HL-60 (cell line): Measurements from ENCODE around the gene MYPN.

Experiments used
- DNase-seq, 2 experiments: peaks; one replicate each; pipeline ENCODE4 v3.0.0-alpha.2; 2010 to 2020; ENCODE audit warnings: low read depth in 1 of 2, low spot score in 1 of 2
- H3K27ac ChIP-seq: fragments of 250-450 bp; sonication (Bioruptor Pico); replicated peaks from 2 replicates; pipeline ENCODE4 v1.5.1; 2020; ENCODE audit warnings: mild to moderate bottlenecking, moderate library complexity
- H3K27me3 ChIP-seq: fragments of 250-450 bp; sonication (Bioruptor Pico); 2 replicates; pipeline ENCODE4 v1.5.1; 2021; ENCODE audit warnings: mild to moderate bottlenecking, moderate library complexity; ENCODE audit not compliant: insufficient read depth, poor library complexity, severe bottlenecking
- H3K4me3 ChIP-seq: replicated peaks from 2 replicates; pipeline ENCODE4 v1.5.1; 2011; ENCODE audit warnings: mild to moderate bottlenecking, control low read depth, low read length; ENCODE audit not compliant: insufficient read depth
- GABPA ChIP-seq: IDR thresholded peaks from 2 replicates; pipeline ENCODE4 v1.6.1; 2012; ENCODE audit warnings: low read depth
- POLR2AphosphoS5 ChIP-seq: IDR thresholded peaks from 2 replicates; pipeline ENCODE4 v1.6.1; 2012; ENCODE audit warnings: low read depth
- SPI1 ChIP-seq: IDR thresholded peaks from 2 replicates; pipeline ENCODE4 v1.6.1; 2012; ENCODE audit warnings: low read depth, mild to moderate bottlenecking, borderline replicate concordance
- TF ChIP-seq, protein P1 (sequence below): IDR thresholded peaks from 2 replicates; pipeline ENCODE4 v1.6.1; 2012; ENCODE audit warnings: low read depth; ENCODE audit not compliant: insufficient replicate concordance
- TF ChIP-seq, protein P2 (sequence below): IDR thresholded peaks from one replicate; pipeline ENCODE4 v1.5.1; 2011; ENCODE audit warnings: low read length, control low read depth, inconsistent platforms; ENCODE audit not compliant: insufficient read depth

The MYPN gene

DNA sequence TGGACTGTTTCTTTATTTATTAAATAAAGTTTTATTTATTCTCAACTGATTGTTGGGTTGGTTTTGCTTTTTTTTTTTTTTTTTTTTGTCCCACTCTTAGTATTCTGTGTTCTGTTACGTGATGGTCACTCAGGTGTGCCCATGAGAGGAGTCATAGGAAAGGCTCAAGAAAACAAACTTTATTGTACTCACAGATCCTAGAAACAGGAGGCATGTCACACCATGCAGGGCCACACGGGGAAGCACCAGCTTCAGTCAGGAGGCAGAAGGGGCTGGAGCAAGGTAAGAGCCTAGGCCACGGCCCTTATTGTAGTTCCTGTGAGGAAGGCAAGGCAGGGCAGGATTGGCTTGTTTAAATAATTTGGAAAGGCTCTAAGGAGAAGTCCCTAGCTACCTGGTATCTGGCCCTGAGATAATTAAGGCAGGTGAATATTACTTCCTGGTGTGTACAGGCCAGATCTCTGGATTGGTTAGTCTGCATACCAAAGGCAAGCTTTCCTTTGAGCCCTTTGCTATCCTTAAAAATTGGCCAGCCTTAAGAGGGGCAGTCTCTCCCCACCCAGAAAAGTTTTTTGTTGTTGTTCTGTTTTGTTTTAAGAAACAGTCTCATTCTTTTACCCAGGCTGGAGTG lies 114.4 kb downstream of the MYPN start:
- Histone ChIP-seq H3K27me3 (no peaks in the 10 kb centered on the region), H3K27ac (no peak overlapping the region), H3K4me3 (no peak overlapping the region)
- TF ChIP-seq SPI1: no peak
- TF ChIP-seq, protein P1, sequence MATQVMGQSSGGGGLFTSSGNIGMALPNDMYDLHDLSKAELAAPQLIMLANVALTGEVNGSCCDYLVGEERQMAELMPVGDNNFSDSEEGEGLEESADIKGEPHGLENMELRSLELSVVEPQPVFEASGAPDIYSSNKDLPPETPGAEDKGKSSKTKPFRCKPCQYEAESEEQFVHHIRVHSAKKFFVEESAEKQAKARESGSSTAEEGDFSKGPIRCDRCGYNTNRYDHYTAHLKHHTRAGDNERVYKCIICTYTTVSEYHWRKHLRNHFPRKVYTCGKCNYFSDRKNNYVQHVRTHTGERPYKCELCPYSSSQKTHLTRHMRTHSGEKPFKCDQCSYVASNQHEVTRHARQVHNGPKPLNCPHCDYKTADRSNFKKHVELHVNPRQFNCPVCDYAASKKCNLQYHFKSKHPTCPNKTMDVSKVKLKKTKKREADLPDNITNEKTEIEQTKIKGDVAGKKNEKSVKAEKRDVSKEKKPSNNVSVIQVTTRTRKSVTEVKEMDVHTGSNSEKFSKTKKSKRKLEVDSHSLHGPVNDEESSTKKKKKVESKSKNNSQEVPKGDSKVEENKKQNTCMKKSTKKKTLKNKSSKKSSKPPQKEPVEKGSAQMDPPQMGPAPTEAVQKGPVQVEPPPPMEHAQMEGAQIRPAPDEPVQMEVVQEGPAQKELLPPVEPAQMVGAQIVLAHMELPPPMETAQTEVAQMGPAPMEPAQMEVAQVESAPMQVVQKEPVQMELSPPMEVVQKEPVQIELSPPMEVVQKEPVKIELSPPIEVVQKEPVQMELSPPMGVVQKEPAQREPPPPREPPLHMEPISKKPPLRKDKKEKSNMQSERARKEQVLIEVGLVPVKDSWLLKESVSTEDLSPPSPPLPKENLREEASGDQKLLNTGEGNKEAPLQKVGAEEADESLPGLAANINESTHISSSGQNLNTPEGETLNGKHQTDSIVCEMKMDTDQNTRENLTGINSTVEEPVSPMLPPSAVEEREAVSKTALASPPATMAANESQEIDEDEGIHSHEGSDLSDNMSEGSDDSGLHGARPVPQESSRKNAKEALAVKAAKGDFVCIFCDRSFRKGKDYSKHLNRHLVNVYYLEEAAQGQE: no peak
- no peak for TF ChIP-seq GABPA
- TF ChIP-seq, protein P2, sequence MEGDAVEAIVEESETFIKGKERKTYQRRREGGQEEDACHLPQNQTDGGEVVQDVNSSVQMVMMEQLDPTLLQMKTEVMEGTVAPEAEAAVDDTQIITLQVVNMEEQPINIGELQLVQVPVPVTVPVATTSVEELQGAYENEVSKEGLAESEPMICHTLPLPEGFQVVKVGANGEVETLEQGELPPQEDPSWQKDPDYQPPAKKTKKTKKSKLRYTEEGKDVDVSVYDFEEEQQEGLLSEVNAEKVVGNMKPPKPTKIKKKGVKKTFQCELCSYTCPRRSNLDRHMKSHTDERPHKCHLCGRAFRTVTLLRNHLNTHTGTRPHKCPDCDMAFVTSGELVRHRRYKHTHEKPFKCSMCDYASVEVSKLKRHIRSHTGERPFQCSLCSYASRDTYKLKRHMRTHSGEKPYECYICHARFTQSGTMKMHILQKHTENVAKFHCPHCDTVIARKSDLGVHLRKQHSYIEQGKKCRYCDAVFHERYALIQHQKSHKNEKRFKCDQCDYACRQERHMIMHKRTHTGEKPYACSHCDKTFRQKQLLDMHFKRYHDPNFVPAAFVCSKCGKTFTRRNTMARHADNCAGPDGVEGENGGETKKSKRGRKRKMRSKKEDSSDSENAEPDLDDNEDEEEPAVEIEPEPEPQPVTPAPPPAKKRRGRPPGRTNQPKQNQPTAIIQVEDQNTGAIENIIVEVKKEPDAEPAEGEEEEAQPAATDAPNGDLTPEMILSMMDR: no peak
- TF ChIP-seq POLR2AphosphoS5: no peak
- DNase-seq: no peak

DNA sequence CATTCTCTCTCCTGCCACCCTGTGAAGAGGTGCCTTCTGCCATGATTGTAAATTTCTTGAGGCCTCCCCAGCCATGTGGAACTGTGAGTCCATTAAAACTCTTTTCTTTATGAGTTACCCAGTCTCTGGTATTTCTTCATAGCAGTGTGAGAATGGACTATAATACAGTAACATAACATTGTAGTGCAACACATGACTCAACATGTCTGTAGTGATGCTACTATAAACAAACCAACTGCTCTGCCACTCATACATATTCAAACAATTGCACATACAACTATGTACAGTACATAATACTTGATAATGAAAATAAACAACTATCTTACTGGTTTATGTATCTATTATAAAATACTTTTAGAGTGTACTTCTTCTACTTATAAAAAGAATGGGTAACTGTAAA lies 115.5 kb downstream of the MYPN start:
- no peaks in the 10 kb centered on the region for H3K27me3 ChIP-seq
- TF ChIP-seq POLR2AphosphoS5: no peak
- TF ChIP-seq, protein P1: no peak
- no peak for TF ChIP-seq SPI1
- TF ChIP-seq, protein P2: no peak
- no peak for TF ChIP-seq GABPA
- H3K4me3 ChIP-seq: no peak overlapping the region
- no peak overlapping the region for H3K27ac ChIP-seq
- DNase-seq: no peak

DNA sequence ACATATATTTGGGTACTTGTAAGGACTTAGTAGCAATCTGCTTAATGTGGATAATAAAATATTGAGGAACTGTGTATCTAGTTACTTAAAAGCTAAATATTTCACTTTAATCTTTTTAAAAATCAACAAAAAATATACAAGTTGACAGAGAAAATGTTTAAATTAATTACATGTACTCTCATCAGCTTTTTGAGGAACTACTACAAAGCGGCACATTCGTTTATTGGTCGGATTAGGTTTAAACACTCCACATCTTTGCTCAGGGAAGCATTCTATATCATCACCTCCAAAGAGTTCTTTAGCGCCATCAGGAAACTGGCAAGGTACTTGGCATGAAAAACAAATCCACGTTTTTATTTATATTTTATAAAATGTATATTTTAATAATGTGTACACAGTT lies 121.0 kb downstream of the MYPN start:
- no peak for DNase-seq
- TF ChIP-seq, protein P2: no peak
- TF ChIP-seq SPI1 (no peak), GABPA (no peak), POLR2AphosphoS5 (no peak)
- TF ChIP-seq, protein P1: no peak
- H3K27me3 ChIP-seq: no peaks in the 10 kb centered on the region
- no peak overlapping the region for H3K4me3 ChIP-seq
- H3K27ac ChIP-seq: no peak overlapping the region
